Breast epithelium (tissue), 3 donors: ENCODE results near the gene HIC2.

Experiments used
- CTCF ChIP-seq, 3 donors: fragments of 450-650 bp; IDR thresholded peaks; one replicate each; pipeline ENCODE4 v1.5.1; 2016 to 2017; ENCODE audit warnings: antibody characterized with exemption in 3 of 3, mild to moderate bottlenecking in 3 of 3, moderate library complexity in 3 of 3
- POLR2A ChIP-seq: fragments of 450-650 bp; IDR thresholded peaks from one replicate; pipeline ENCODE4 v1.6.1; 2016; ENCODE audit warnings: antibody characterized with exemption, mild to moderate bottlenecking, moderate library complexity
- POLR2AphosphoS5 ChIP-seq, 3 donors: sonication (generic); formaldehyde crosslinking; IDR thresholded peaks; one replicate each; pipeline ENCODE4 v1.6.1; 2017; ENCODE audit warnings: antibody characterized with exemption in 3 of 3

- TF ChIP-seq POLR2A: no peak
- TF ChIP-seq CTCF (IDR thresholded peaks at IDR 0.05): no peak
- no peak for TF ChIP-seq POLR2AphosphoS5 (IDR thresholded peaks at IDR 0.05)
Observed at GRCh38 chr22:21455334-21456089, 38.3 kb downstream of the HIC2 start.
